Trophoblast cell (in vitro differentiated cells and primary cell): ENCODE measurements around the gene DDX5.
A peak's percentile ranks its signal among the peaks of the same experiment; 100 is the strongest.

Source experiments
- DNase-seq, 2 donors: peaks; one replicate each; pipeline ENCODE4 v3.0.0-alpha.2; 2016
- H2AFZ ChIP-seq: 2 replicates; pipeline ENCODE4 v1.6.1; 2013; ENCODE audit warnings: low read length, moderate library complexity, mild to moderate bottlenecking; ENCODE audit not compliant: insufficient read depth, poor library complexity
- H2AK5ac ChIP-seq: 2 replicates; pipeline ENCODE4 v1.6.1; 2013; ENCODE audit warnings: mild to moderate bottlenecking, low read length
- H2BK120ac ChIP-seq: 2 replicates; pipeline ENCODE4 v1.6.1; 2013; ENCODE audit warnings: low read length, mild to moderate bottlenecking, moderate library complexity; ENCODE audit not compliant: insufficient read depth, poor library complexity
- H2BK12ac ChIP-seq: 2 replicates; pipeline ENCODE4 v1.6.1; 2013; ENCODE audit warnings: mild to moderate bottlenecking, low read length, moderate library complexity
- H2BK5ac ChIP-seq: 2 replicates; pipeline ENCODE4 v1.6.1; 2013; ENCODE audit warnings: low read length, low read depth, moderate library complexity, mild to moderate bottlenecking; ENCODE audit not compliant: poor library complexity
- H3K14ac ChIP-seq: 2 replicates; pipeline ENCODE4 v1.6.1; 2013; ENCODE audit warnings: mild to moderate bottlenecking, low read length
- H3K18ac ChIP-seq: 2 replicates; pipeline ENCODE4 v1.6.1; 2013; ENCODE audit warnings: mild to moderate bottlenecking, low read length
- H3K23ac ChIP-seq: 2 replicates; pipeline ENCODE4 v1.6.1; 2013; ENCODE audit warnings: low read length
- H3K27ac ChIP-seq: 2 replicates; pipeline ENCODE4 v1.5.1; 2013; ENCODE audit warnings: low read depth, mild to moderate bottlenecking, inconsistent platforms, low read length, moderate library complexity
- H3K27me3 ChIP-seq: 2 replicates; pipeline ENCODE4 v1.6.1; 2013; ENCODE audit warnings: inconsistent platforms, mild to moderate bottlenecking, low read length, moderate library complexity; ENCODE audit not compliant: insufficient read depth
- H3K36me3 ChIP-seq, 2 experiments: 1 replicate in 1 of 2; 2 replicates in 1 of 2; pipeline ENCODE4 v1.6.1; 2013; ENCODE audit warnings: low read length in 2 of 2, mild to moderate bottlenecking in 2 of 2, moderate library complexity in 1 of 2; ENCODE audit not compliant: insufficient read depth in 2 of 2, control insufficient read depth in 1 of 2
- H3K4ac ChIP-seq: 2 replicates; pipeline ENCODE4 v1.6.1; 2013; ENCODE audit warnings: low read depth, mild to moderate bottlenecking, low read length, moderate library complexity
- H3K4me1 ChIP-seq, 2 experiments: 1 replicate in 1 of 2; 2 replicates in 1 of 2; pipeline ENCODE4 v1.6.1; 2013; ENCODE audit warnings: low read length in 2 of 2, mild to moderate bottlenecking in 2 of 2, moderate library complexity in 1 of 2; ENCODE audit not compliant: insufficient read depth in 2 of 2, control insufficient read depth in 1 of 2
- H3K4me2 ChIP-seq: 2 replicates; pipeline ENCODE4 v1.6.1; 2013; ENCODE audit warnings: inconsistent platforms, mild to moderate bottlenecking, low read length, moderate library complexity
- H3K4me3 ChIP-seq: 2 replicates; pipeline ENCODE4 v1.5.1; 2013; ENCODE audit warnings: mild to moderate bottlenecking, low read depth, low read length, inconsistent platforms
- H3K79me1 ChIP-seq: one replicate; pipeline ENCODE4 v1.6.1; 2013; ENCODE audit warnings: low read length
- H3K79me2 ChIP-seq: 2 replicates; pipeline ENCODE4 v1.6.1; 2013; ENCODE audit warnings: low read length, mild to moderate bottlenecking; ENCODE audit not compliant: control insufficient read depth, insufficient read depth, poor library complexity
- H3K9ac ChIP-seq: 2 replicates; pipeline ENCODE4 v1.6.1; 2013; ENCODE audit warnings: mild to moderate bottlenecking, low read length
- H3K9me3 ChIP-seq: 2 replicates; pipeline ENCODE4 v1.6.1; 2013; ENCODE audit warnings: low read depth, mild to moderate bottlenecking, control low read depth, inconsistent platforms, low read length; ENCODE audit not compliant: insufficient read depth
- H4K12ac ChIP-seq: 2 replicates; pipeline ENCODE4 v1.6.1; 2013; ENCODE audit warnings: low read depth, mild to moderate bottlenecking, low read length, moderate library complexity
- H4K8ac ChIP-seq: 2 replicates; pipeline ENCODE4 v1.6.1; 2013; ENCODE audit warnings: low read depth, mild to moderate bottlenecking, low read length, moderate library complexity
- H4K91ac ChIP-seq: one replicate; pipeline ENCODE4 v1.6.1; 2013; ENCODE audit warnings: low read depth, mild to moderate bottlenecking, low read length, moderate library complexity
- WGBS: extraction: QIAGEN DNeasy Blood & Tissue Kit; methylation state at CpG from one replicate; pipeline ENCODE4 v1.1.7; 2013; ENCODE audit warnings: missing lambda C conversion rate; ENCODE audit not compliant: insufficient read length, insufficient coverage; ENCODE audit errors: extremely low coverage; 5-methylcytosine and 5-hydroxymethylcytosine counted together

The DDX5 gene

GRCh38 chr17:64494121-64494520, 12.0 kb downstream of the DDX5 start:
- H2AFZ ChIP-seq: no peak overlapping the region
- H3K9ac ChIP-seq: no peak overlapping the region
- H3K23ac ChIP-seq: no peak overlapping the region
- peaks cover 3 to 4% of the 10 kb centered on the region in 2 experiments for H3K36me3 ChIP-seq
- no peak overlapping the region for H2BK12ac ChIP-seq
- H3K9me3 ChIP-seq: no peaks in the 10 kb centered on the region
- H4K12ac ChIP-seq: no peak overlapping the region
- H3K27ac ChIP-seq: no peak overlapping the region
- H4K8ac ChIP-seq: no peak overlapping the region
- H3K4me1 ChIP-seq: peaks cover 2 to 3% of the 10 kb centered on the region in 2 experiments
- H3K79me1 ChIP-seq: peaks cover 4% of the 10 kb centered on the region
- no peak overlapping the region for H3K4me2 ChIP-seq
- no peak overlapping the region for H2BK120ac ChIP-seq
- H3K27me3 ChIP-seq: no peaks in the 10 kb centered on the region
- no peak for DNase-seq
- no peak overlapping the region for H3K4ac ChIP-seq
- WGBS: no CpG with 5 or more reads among the region's 2 CpGs
- no peak overlapping the region for H2BK5ac ChIP-seq
- peaks cover 3% of the 10 kb centered on the region for H3K79me2 ChIP-seq
- no peak overlapping the region for H3K4me3 ChIP-seq
- no peak overlapping the region for H2AK5ac ChIP-seq
- no peak overlapping the region for H4K91ac ChIP-seq
- no peak overlapping the region for H3K14ac ChIP-seq
- no peak overlapping the region for H3K18ac ChIP-seq

- peaks cover 3 to 4% of the 10 kb centered on the region in 2 experiments for H3K36me3 ChIP-seq
- no peak overlapping the region for H4K91ac ChIP-seq
- no peak overlapping the region for H2BK120ac ChIP-seq
- peaks cover 2 to 3% of the 10 kb centered on the region in 2 experiments for H3K4me1 ChIP-seq
- no peaks in the 10 kb centered on the region for H3K9me3 ChIP-seq
- no peak overlapping the region for H4K8ac ChIP-seq
- no peak overlapping the region for H3K4me2 ChIP-seq
- H4K12ac ChIP-seq: no peak overlapping the region
- no peak overlapping the region for H3K18ac ChIP-seq
- WGBS: no CpG with 5 or more reads among the region's 6 CpGs
- no peaks in the 10 kb centered on the region for H3K27me3 ChIP-seq
- H2BK5ac ChIP-seq: no peak overlapping the region
- H2BK12ac ChIP-seq: no peak overlapping the region
- peak in 1 of 2 donors; percentile 79 for DNase-seq
- H3K4me3 ChIP-seq: no peak overlapping the region
- H2AK5ac ChIP-seq: no peak overlapping the region
- no peak overlapping the region for H3K23ac ChIP-seq
- H3K79me1 ChIP-seq: peaks cover 4% of the 10 kb centered on the region
- H3K14ac ChIP-seq: no peak overlapping the region
- H3K4ac ChIP-seq: no peak overlapping the region
- H2AFZ ChIP-seq: no peak overlapping the region
- H3K27ac ChIP-seq: no peak overlapping the region
- H3K9ac ChIP-seq: no peak overlapping the region
- H3K79me2 ChIP-seq: peaks cover 3% of the 10 kb centered on the region
These were observed 13.5 kb downstream of the DDX5 start for GRCh38 chr17:64492481-64493109.

DNA sequence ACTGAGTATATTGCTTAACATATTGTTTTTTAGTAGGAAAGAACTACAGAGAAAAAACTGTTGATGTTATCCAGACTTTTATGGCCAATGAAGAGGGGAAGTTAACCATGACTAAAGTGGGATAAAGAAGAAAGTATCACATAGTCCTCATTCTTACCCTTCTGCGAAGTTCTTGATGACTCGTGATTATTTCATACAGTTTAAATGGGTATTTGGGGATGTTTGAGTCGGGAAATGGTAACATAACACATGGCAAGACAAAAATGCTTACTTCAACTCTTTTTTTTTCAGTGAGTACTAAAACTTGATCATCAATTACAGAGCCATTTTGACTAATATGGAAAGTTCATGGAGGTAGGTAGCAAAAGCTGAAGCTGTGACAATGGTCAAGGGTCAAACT, 14.1 kb downstream of the DDX5 start:
- no peak overlapping the region for H4K91ac ChIP-seq
- no peak overlapping the region for H2AFZ ChIP-seq
- H2BK12ac ChIP-seq: no peak overlapping the region
- H3K23ac ChIP-seq: no peak overlapping the region
- H4K8ac ChIP-seq: no peak overlapping the region
- H3K4me2 ChIP-seq: no peak overlapping the region
- no peak for DNase-seq
- no peak overlapping the region for H2BK5ac ChIP-seq
- no peak overlapping the region for H2BK120ac ChIP-seq
- no CpG with 5 or more reads among the region's 3 CpGs for WGBS
- H3K4me3 ChIP-seq: no peak overlapping the region
- peaks cover 0 to 3% of the 10 kb centered on the region in 2 experiments for H3K4me1 ChIP-seq
- H3K79me1 ChIP-seq: peaks cover 4% of the 10 kb centered on the region
- peaks cover 3% of the 10 kb centered on the region for H3K79me2 ChIP-seq
- no peak overlapping the region for H2AK5ac ChIP-seq
- H3K18ac ChIP-seq: no peak overlapping the region
- H3K14ac ChIP-seq: no peak overlapping the region
- H3K27me3 ChIP-seq: no peaks in the 10 kb centered on the region
- H3K9me3 ChIP-seq: no peaks in the 10 kb centered on the region
- no peak overlapping the region for H3K9ac ChIP-seq
- H4K12ac ChIP-seq: no peak overlapping the region
- H3K36me3 ChIP-seq: peaks cover 3 to 7% of the 10 kb centered on the region in 2 experiments
- no peak overlapping the region for H3K27ac ChIP-seq
- no peak overlapping the region for H3K4ac ChIP-seq

GRCh38 chr17:64491034-64491860, 14.8 kb downstream of the DDX5 start:
- H2AFZ ChIP-seq: no peak overlapping the region
- WGBS: no CpG with 5 or more reads among the region's 13 CpGs
- no peak overlapping the region for H3K14ac ChIP-seq
- H2BK12ac ChIP-seq: no peak overlapping the region
- H3K4ac ChIP-seq: no peak overlapping the region
- no peak overlapping the region for H4K8ac ChIP-seq
- H3K9ac ChIP-seq: no peak overlapping the region
- H3K4me2 ChIP-seq: no peak overlapping the region
- H4K12ac ChIP-seq: no peak overlapping the region
- no peaks in the 10 kb centered on the region for H3K79me2 ChIP-seq
- peak; percentile 42 to 84 for DNase-seq
- H4K91ac ChIP-seq: no peak overlapping the region
- no peak overlapping the region for H3K4me3 ChIP-seq
- no peak overlapping the region for H2BK120ac ChIP-seq
- peaks cover 0 to 3% of the 10 kb centered on the region in 2 experiments for H3K4me1 ChIP-seq
- peaks cover 3 to 7% of the 10 kb centered on the region in 2 experiments for H3K36me3 ChIP-seq
- no peak overlapping the region for H3K23ac ChIP-seq
- H2AK5ac ChIP-seq: no peak overlapping the region
- H3K18ac ChIP-seq: no peak overlapping the region
- H3K9me3 ChIP-seq: no peaks in the 10 kb centered on the region
- no peak overlapping the region for H2BK5ac ChIP-seq
- no peak overlapping the region for H3K27ac ChIP-seq
- no peaks in the 10 kb centered on the region for H3K27me3 ChIP-seq
- no peaks in the 10 kb centered on the region for H3K79me1 ChIP-seq
